SK-N-SH (cell line): ENCODE data around the gene CIITA. TPM values are rescaled to one million over a fixed set of nuclear protein-coding genes. Genes with fewer than 3 reads are reported as not detected.

Experiments
- CTCF ChIA-PET: fragments of 300-600, 350-600 bp; formaldehyde crosslinking; extraction: SDS; loops from one replicate; lab custom pipeline; 2021; lab: Yijun Ruan, JAX
- POLR2A ChIA-PET: fragments of 350-600 bp; sonication (Branson Sonifier 250); formaldehyde crosslinking; extraction: SDS; loops from one replicate; lab custom pipeline; 2020; ENCODE audit warnings: antibody characterized with exemption, inconsistent platforms; lab: Yijun Ruan, JAX
- DNase-seq: peaks from one replicate; pipeline ENCODE4 v3.0.0; 2012
- H2AFZ ChIP-seq: fragments of 200-600 bp; sonication (generic); 2 replicates; pipeline ENCODE4 v1.8.1; 2016; ENCODE audit warnings: antibody characterized with exemption, mild to moderate bottlenecking, low read depth
- H3F3A ChIP-seq: fragments of 200-600 bp; sonication (generic); replicated peaks from 2 replicates; pipeline ENCODE3; 2016; ENCODE audit warnings: antibody characterized with exemption, mild to moderate bottlenecking; ENCODE audit not compliant: insufficient read depth
- H3K27ac ChIP-seq, 2 experiments: fragments of 200-500 bp in 1 of 2; fragments of 200-600 bp in 1 of 2; sonication (Bioruptor generic) in 1 of 2; sonication (generic), shearing (Covaris generic) in 1 of 2; 2 replicates each; pipeline versions ENCODE4 v1.5.1 to v1.6.1; 2014 to 2016; ENCODE audit warnings: low read depth in 2 of 2, inconsistent platforms in 1 of 2, low read length in 1 of 2, mild to moderate bottlenecking in 1 of 2, mixed read lengths in 1 of 2
- H3K27me3 ChIP-seq: fragments of 200-600 bp; sonication (generic), shearing (Covaris generic); 2 replicates; pipeline ENCODE4 v1.6.1; 2016; ENCODE audit warnings: mixed run types; ENCODE audit not compliant: insufficient read depth
- H3K36me3 ChIP-seq, 2 experiments: fragments of 200-500 bp in 1 of 2; fragments of 200-600 bp in 1 of 2; sonication (Bioruptor generic) in 1 of 2; sonication (generic) in 1 of 2; replicated peaks in 1 of 2; 2 replicates each; pipeline versions ENCODE3 to v1.5.1; 2014 to 2016; ENCODE audit warnings: low read length in 1 of 2, mild to moderate bottlenecking in 1 of 2; ENCODE audit not compliant: insufficient read depth in 2 of 2, control insufficient read depth in 1 of 2
- H3K4me1 ChIP-seq, 2 experiments: fragments of 200-500 bp in 1 of 2; fragments of 200-600 bp in 1 of 2; sonication (Bioruptor generic) in 1 of 2; sonication (generic), shearing (Covaris generic) in 1 of 2; 2 replicates each; pipeline versions ENCODE4 v1.5.1 to v1.6.1; 2014 to 2016; ENCODE audit warnings: low read depth in 1 of 2, low read length in 1 of 2, mixed run types in 1 of 2; ENCODE audit not compliant: insufficient read depth in 2 of 2, control insufficient read depth in 1 of 2
- H3K4me2 ChIP-seq: fragments of 200-600 bp; sonication (generic), shearing (Covaris generic); 2 replicates; pipeline ENCODE4 v1.6.1; 2017; ENCODE audit warnings: mixed run types
- H3K4me3 ChIP-seq, 2 experiments: fragments of 200-500 bp in 1 of 2; fragments of 200-600 bp in 1 of 2; sonication (Bioruptor generic) in 1 of 2; sonication (generic), shearing (Covaris generic) in 1 of 2; 2 replicates each; pipeline versions ENCODE4 v1.5.1 to v1.8.1; 2014 to 2016; ENCODE audit warnings: low read depth in 2 of 2, inconsistent platforms in 1 of 2, low read length in 1 of 2, mild to moderate bottlenecking in 1 of 2, mixed read lengths in 1 of 2, moderate library complexity in 1 of 2
- H3K79me2 ChIP-seq: fragments of 200-600 bp; sonication (generic); 2 replicates; pipeline ENCODE4 v1.8.1; 2017; ENCODE audit warnings: mild to moderate bottlenecking; ENCODE audit not compliant: insufficient read depth
- H3K9ac ChIP-seq: fragments of 200-600 bp; sonication (generic); 2 replicates; pipeline ENCODE4 v1.6.1; 2017; ENCODE audit warnings: mixed run types
- H3K9me2 ChIP-seq: fragments of 200-600 bp; sonication (generic); 2 replicates; pipeline ENCODE4 v1.6.1; 2017; ENCODE audit warnings: mixed run types
- H3K9me3 ChIP-seq: fragments of 200-600 bp; sonication (generic); 2 replicates; pipeline ENCODE4 v1.6.1; 2017; ENCODE audit warnings: mixed run types, mild to moderate bottlenecking, moderate library complexity
- H4K20me1 ChIP-seq: fragments of 200-600 bp; sonication (generic); 2 replicates; pipeline ENCODE4 v1.6.1; 2017; ENCODE audit warnings: mild to moderate bottlenecking, mixed run types; ENCODE audit not compliant: insufficient read depth
- CHD2 ChIP-seq: fragments of 150-350 bp; IDR thresholded peaks from 2 replicates; pipeline ENCODE4 v1.6.1; 2018; ENCODE audit warnings: low read length; ENCODE audit not compliant: partially characterized antibody
- CTCF ChIP-seq: fragments of 200-600 bp; sonication (generic); IDR thresholded peaks from 2 replicates; pipeline ENCODE4 v1.6.1; 2017; ENCODE audit warnings: antibody characterized with exemption, mild to moderate bottlenecking, moderate library complexity
- ELF1 ChIP-seq: IDR thresholded peaks from 2 replicates; pipeline ENCODE4 v1.4.0; 2012
- EP300 ChIP-seq, 2 experiments: IDR thresholded peaks; 2 replicates each; pipeline versions ENCODE4 v1.4.0 to v1.6.1; 2012; ENCODE audit warnings: borderline replicate concordance in 1 of 2, low read depth in 1 of 2, low read length in 1 of 2
- FOSL2 ChIP-seq: IDR thresholded peaks from 2 replicates; pipeline ENCODE4 v1.4.0; 2012; ENCODE audit warnings: low read depth, mild to moderate bottlenecking, moderate library complexity, borderline replicate concordance
- FOXJ3 ChIP-seq: sonication (generic); formaldehyde crosslinking; IDR thresholded peaks from 2 replicates; pipeline ENCODE4 v1.5.1; 2020; ENCODE audit warnings: mild to moderate bottlenecking, missing genetic modification reagents
- GABPA ChIP-seq: IDR thresholded peaks from 2 replicates; pipeline ENCODE4 v1.4.0; 2012; ENCODE audit warnings: low read depth, mild to moderate bottlenecking
- MAX ChIP-seq: IDR thresholded peaks from 2 replicates; pipeline ENCODE4 v1.4.0; 2012; ENCODE audit warnings: low read depth
- MXI1 ChIP-seq: IDR thresholded peaks from 2 replicates; pipeline ENCODE4 v1.6.1; 2012; ENCODE audit warnings: mild to moderate bottlenecking, low read depth, low read length, improper control_type of control experiment
- NFIC ChIP-seq: IDR thresholded peaks from 2 replicates; pipeline ENCODE4 v1.4.0; 2012; ENCODE audit warnings: borderline replicate concordance
- NRF1 ChIP-seq: IDR thresholded peaks from 2 replicates; pipeline ENCODE4 v1.6.1; 2012; ENCODE audit warnings: low read depth, mild to moderate bottlenecking, low read length
- PBX3 ChIP-seq: IDR thresholded peaks from 2 replicates; pipeline ENCODE4; 2012
- RCOR1 ChIP-seq: fragments of 150-350 bp; IDR thresholded peaks from 2 replicates; pipeline ENCODE4 v1.6.1; 2017; ENCODE audit warnings: antibody characterized with exemption, low read length
- RFX5 ChIP-seq: IDR thresholded peaks from 2 replicates; pipeline ENCODE4 v1.6.1; 2012; ENCODE audit warnings: mild to moderate bottlenecking, improper control_type of control experiment, low read length
- SIN3A ChIP-seq: IDR thresholded peaks from 2 replicates; pipeline ENCODE4 v1.6.1; 2012; ENCODE audit warnings: low read depth, mild to moderate bottlenecking, low read length, moderate library complexity, borderline replicate concordance
- TCF12 ChIP-seq: IDR thresholded peaks from 2 replicates; pipeline ENCODE4 v1.4.0; 2012
- TEAD4 ChIP-seq: IDR thresholded peaks from 2 replicates; pipeline ENCODE4 v1.4.0; 2012; ENCODE audit warnings: mild to moderate bottlenecking, borderline replicate concordance; ENCODE audit not compliant: insufficient read depth
- WGBS: methylation state at CpG from one replicate; pipeline ENCODE4 v1.1.6; 2017; ENCODE audit warnings: low lambda C conversion rate; 5-methylcytosine and 5-hydroxymethylcytosine counted together
- polyA plus RNA-seq, 3 experiments: library from polyadenylated mRNA; depleted of rRNA; stranded (reverse); fragments of >200 nt; gene quantifications; 2 replicates each; pipeline ENCODE4 v1.2.3, GENCODE V29; 2012
- TF ChIP-seq, protein P1 (sequence below): fragments of 150-350 bp; IDR thresholded peaks from 2 replicates; pipeline ENCODE4 v1.6.1; 2016; ENCODE audit warnings: mild to moderate bottlenecking, low read depth, low read length
- TF ChIP-seq, protein P2 (sequence below): IDR thresholded peaks from 2 replicates; pipeline ENCODE4 v1.6.1; 2012; ENCODE audit warnings: mild to moderate bottlenecking, low read depth, low read length, moderate library complexity

Gene CIITA
- polyA plus RNA-seq, 1 of the 3 experiments (the other 2 are of a cell fraction) = 0.23 TPM

DNA sequence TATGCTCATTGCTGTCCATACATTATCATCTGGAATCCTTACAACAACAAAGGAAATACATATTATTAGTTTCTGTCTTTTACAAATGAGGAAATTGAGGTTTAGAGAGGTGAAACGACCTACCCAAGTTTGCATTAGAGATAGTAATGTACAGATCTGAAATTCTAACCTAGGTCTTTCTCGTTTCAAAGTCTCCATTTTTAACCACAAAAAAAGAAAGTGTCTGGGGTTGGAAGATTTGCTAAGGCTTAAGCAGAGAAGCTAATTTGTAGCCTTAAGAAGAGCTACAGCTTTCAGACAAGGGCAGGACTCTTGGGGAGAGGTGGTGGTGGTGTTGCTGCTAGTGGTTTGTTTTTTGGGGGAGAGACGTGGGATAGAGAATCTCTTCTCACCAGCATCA is 19.2 kb downstream of the CIITA start:
- Histone ChIP-seq H3K4me3 (no peak overlapping the region), H3K36me3 (no peaks in the 10 kb centered on the region), H3F3A (no peaks in the 10 kb centered on the region), H3K4me2 (no peak overlapping the region)
- ChIA-PET CTCF (no interaction called here), POLR2A (no interaction called here)
- 7% methylated on average over 3 of the region's 3 CpGs for WGBS
- TF ChIP-seq NRF1 (no peak), GABPA (no peak), RCOR1 (no peak), NFIC (no peak), CTCF (no peak), ELF1 (no peak), EP300 (IDR thresholded peaks at IDR 0.05; ENCODE audit: borderline replicate concordance in 1 of 2, low read depth in 1 of 2, low read length in 1 of 2) (no peak)
- TF ChIP-seq, all 33 proteins: peak for 0
- no peak overlapping the region for H3K27ac ChIP-seq
- no peaks in the 10 kb centered on the region for H3K79me2 ChIP-seq
- H3K4me1 ChIP-seq = no peaks in the 10 kb centered on the region
- H4K20me1 ChIP-seq = no peaks in the 10 kb centered on the region
- no peak for DNase-seq
- H3K9me2 ChIP-seq = no peaks in the 10 kb centered on the region
- H2AFZ ChIP-seq = no peak overlapping the region
- no peaks in the 10 kb centered on the region for H3K9me3 ChIP-seq
- no peak overlapping the region for H3K9ac ChIP-seq
- H3K27me3 ChIP-seq = no peaks in the 10 kb centered on the region

DNA sequence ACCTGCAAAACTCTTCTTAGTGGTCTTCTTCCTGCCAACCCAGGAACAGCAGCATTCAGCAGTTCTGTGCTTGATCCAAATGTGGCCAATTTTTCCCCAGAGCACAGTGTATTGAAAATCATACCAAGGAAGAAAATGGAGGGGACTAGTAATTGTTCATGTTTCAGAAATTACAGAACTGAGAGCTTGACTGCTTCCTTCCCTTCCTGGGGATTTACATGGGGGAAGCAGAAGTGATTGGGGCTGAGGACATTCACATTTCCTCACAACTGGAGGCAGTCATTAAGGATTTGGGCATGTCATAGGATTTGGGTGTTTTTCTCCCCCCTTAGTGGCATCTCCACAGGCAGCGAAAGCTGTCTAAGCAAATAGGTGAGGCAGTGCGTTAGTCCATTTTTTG is 19.7 kb downstream of the CIITA start:
- no peaks in the 10 kb centered on the region for H4K20me1 ChIP-seq
- no peaks in the 10 kb centered on the region for H3F3A ChIP-seq
- WGBS = 66% methylated on average over 2 of the region's 2 CpGs
- H3K4me1 ChIP-seq = no peaks in the 10 kb centered on the region
- no peak for DNase-seq
- no peak overlapping the region for H3K9ac ChIP-seq
- H3K4me2 ChIP-seq = no peak overlapping the region
- no peaks in the 10 kb centered on the region for H3K9me3 ChIP-seq
- H3K9me2 ChIP-seq = no peaks in the 10 kb centered on the region
- no peaks in the 10 kb centered on the region for H3K36me3 ChIP-seq
- H3K79me2 ChIP-seq = no peaks in the 10 kb centered on the region
- no peaks in the 10 kb centered on the region for H3K27me3 ChIP-seq
- POLR2A ChIA-PET = no interaction called here
- CTCF ChIA-PET = interaction anchor here (1.1 kb wide), 1 partner anchor 382 kb away, joined by 3 read pairs; no protein-coding TSS in a partner anchor
- no peak overlapping the region for H3K27ac ChIP-seq
- H3K4me3 ChIP-seq = no peak overlapping the region
- no peak overlapping the region for H2AFZ ChIP-seq
- TF ChIP-seq NFIC (no peak), FOSL2 (no peak), FOXJ3 (CRISPR knock-in tag) (no peak), SIN3A (no peak), TCF12 (no peak), PBX3 (no peak), CHD2 (no peak), TEAD4 (no peak), RCOR1 (no peak), RFX5 (no peak), MAX (no peak), NRF1 (no peak), MXI1 (no peak)
- TF ChIP-seq, protein P1, sequence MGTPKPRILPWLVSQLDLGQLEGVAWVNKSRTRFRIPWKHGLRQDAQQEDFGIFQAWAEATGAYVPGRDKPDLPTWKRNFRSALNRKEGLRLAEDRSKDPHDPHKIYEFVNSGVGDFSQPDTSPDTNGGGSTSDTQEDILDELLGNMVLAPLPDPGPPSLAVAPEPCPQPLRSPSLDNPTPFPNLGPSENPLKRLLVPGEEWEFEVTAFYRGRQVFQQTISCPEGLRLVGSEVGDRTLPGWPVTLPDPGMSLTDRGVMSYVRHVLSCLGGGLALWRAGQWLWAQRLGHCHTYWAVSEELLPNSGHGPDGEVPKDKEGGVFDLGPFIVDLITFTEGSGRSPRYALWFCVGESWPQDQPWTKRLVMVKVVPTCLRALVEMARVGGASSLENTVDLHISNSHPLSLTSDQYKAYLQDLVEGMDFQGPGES = no peak
- TF ChIP-seq, protein P2, sequence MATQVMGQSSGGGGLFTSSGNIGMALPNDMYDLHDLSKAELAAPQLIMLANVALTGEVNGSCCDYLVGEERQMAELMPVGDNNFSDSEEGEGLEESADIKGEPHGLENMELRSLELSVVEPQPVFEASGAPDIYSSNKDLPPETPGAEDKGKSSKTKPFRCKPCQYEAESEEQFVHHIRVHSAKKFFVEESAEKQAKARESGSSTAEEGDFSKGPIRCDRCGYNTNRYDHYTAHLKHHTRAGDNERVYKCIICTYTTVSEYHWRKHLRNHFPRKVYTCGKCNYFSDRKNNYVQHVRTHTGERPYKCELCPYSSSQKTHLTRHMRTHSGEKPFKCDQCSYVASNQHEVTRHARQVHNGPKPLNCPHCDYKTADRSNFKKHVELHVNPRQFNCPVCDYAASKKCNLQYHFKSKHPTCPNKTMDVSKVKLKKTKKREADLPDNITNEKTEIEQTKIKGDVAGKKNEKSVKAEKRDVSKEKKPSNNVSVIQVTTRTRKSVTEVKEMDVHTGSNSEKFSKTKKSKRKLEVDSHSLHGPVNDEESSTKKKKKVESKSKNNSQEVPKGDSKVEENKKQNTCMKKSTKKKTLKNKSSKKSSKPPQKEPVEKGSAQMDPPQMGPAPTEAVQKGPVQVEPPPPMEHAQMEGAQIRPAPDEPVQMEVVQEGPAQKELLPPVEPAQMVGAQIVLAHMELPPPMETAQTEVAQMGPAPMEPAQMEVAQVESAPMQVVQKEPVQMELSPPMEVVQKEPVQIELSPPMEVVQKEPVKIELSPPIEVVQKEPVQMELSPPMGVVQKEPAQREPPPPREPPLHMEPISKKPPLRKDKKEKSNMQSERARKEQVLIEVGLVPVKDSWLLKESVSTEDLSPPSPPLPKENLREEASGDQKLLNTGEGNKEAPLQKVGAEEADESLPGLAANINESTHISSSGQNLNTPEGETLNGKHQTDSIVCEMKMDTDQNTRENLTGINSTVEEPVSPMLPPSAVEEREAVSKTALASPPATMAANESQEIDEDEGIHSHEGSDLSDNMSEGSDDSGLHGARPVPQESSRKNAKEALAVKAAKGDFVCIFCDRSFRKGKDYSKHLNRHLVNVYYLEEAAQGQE = no peak
